Measurements from ENCODE around the gene DNAAF1. TPM values are rescaled to one million over a fixed set of nuclear protein-coding genes. Genes with fewer than 3 reads are reported as not detected.

Gene DNAAF1
- total and polyA plus RNA-seq, 2 of the 8 experiments (the other 6 are each of a cell fraction or from before 2014, with no cell fraction given): 0.09 to 0.15 TPM

DNA sequence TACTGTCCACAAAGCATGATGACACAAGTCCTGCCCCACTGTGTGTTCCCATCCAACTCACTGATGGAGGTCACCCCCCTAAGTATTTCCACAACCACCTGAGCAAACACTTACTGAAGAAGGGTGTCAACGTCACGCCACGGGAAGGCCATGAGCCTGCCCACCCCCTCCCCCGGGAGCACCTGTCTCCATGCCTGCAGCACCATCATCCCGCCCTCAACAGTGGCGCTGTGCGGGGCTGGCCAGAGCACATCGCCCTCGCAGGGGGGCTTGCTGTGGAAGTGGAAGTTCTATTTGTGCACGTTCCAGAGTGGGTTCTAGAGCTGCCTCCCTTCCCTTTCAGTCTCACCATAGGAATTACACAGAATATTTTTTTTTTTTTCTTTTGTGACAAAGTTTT, 24.1 kb upstream of the DNAAF1 start:
- ChIA-PET CTCF (ENCODE audit: partially characterized antibody) (interaction anchor here (1.7 to 1.9 kb wide), 2 partner anchors 12 to 55 kb away, joined by 4 to 6 read pairs; no protein-coding TSS in a partner anchor), POLR2A (ENCODE audit: partially characterized antibody) (no interaction called here)
- Histone ChIP-seq H3K79me1 (ENCODE audit: low read depth, low read length) (no peaks in the 10 kb centered on the region; the same call in 1 of the 2 replicates), H3K56ac (replicated peaks; ENCODE audit: insufficient read length, low read depth, low read length) (no peak overlapping the region), H3K14ac (ENCODE audit: insufficient read length) (no peak overlapping the region), H2AFZ (ENCODE audit: low read length) (no peak overlapping the region), H2BK120ac (replicated peaks; ENCODE audit: low read depth, low read length) (no peak overlapping the region), H3K27ac (ENCODE audit: low read depth, low read length) (no peak overlapping the region), H2AK5ac (ENCODE audit: low read depth, low read length) (no peak overlapping the region), H3K23me2 (ENCODE audit: low read depth, low read length) (peaks cover 9% of the 10 kb centered on the region), H3K4me3 (ENCODE audit: extremely low read depth in 1 of 4, insufficient read depth in 2 of 4, low read depth in 3 of 4, low read length in 4 of 4) (no peak overlapping the region), H4K91ac (replicated peaks; ENCODE audit: insufficient read length, low read length) (no peak overlapping the region), H4K5ac (ENCODE audit: insufficient read length, low read depth, low read length) (no peak overlapping the region), H2BK15ac (ENCODE audit: low read length) (no peak overlapping the region), H4K8ac (ENCODE audit: extremely low read depth, insufficient read depth, low read length) (no peak overlapping the region), H3K9me3 (ENCODE audit: insufficient read depth in 2 of 2, low read depth in 1 of 2, low read length in 1 of 2) (no peaks in the 10 kb centered on the region), H2BK12ac (ENCODE audit: low read depth, low read length) (no peak overlapping the region), H3K18ac (ENCODE audit: extremely low read depth, low read length) (no peak overlapping the region), H3K36me3 (ENCODE audit: control insufficient read depth in 2 of 4, insufficient read depth in 4 of 4, low read length in 3 of 4) (peaks cover 2 to 19% (median 14%) of the 10 kb centered on the region in 4 experiments), H3K27me3 (replicated peaks in 1 of 4; ENCODE audit: control insufficient read depth in 3 of 4, extremely low read depth in 1 of 4, insufficient read depth in 3 of 4, low read length in 3 of 4) (no peaks in the 10 kb centered on the region), H3K23ac (ENCODE audit: insufficient read length) (no peak overlapping the region), H2BK5ac (ENCODE audit: low read depth, low read length) (no peak overlapping the region), H3K4ac (replicated peaks; ENCODE audit: insufficient read length, low read depth, low read length) (no peak overlapping the region), H3K4me2 (ENCODE audit: insufficient read depth in 1 of 2, low read depth in 2 of 2, low read length in 2 of 2) (no peak overlapping the region), H3K4me1 (replicated peaks in 1 of 4; ENCODE audit: control insufficient read depth in 3 of 4, insufficient read depth in 4 of 4, low read length in 3 of 4) (0 out of 7 replicates have a peak, but pooled peaks cover 0 to 2% (median 0%) of the 10 kb centered on the region in 4 experiments), H3K9ac (replicated peaks in 1 of 4; ENCODE audit: extremely low read depth in 1 of 4, low read depth in 3 of 4, low read length in 3 of 4) (no peak overlapping the region), H3K79me2 (ENCODE audit: control insufficient read depth in 1 of 2, insufficient read depth in 2 of 2, low read length in 2 of 2) (peaks cover 0 to 3% of the 10 kb centered on the region in 2 experiments; a peak in 2 of 4 replicates), H2BK20ac (ENCODE audit: low read length) (no peak overlapping the region), H4K20me1 (replicated peaks in 1 of 2; ENCODE audit: control insufficient read depth in 1 of 2, insufficient read depth in 2 of 2, low read length in 2 of 2) (peaks cover 0 to 5% of the 10 kb centered on the region in 2 experiments)
- FAIRE-seq (no peak), DNase-seq (ENCODE audit: low read depth in 1 of 2, low spot score in 2 of 2) (no peak)
- WGBS, 2 experiments (ENCODE audit: extremely low coverage in 1 of 2, insufficient coverage in 1 of 2, insufficient read length in 1 of 2, insufficient replicate concordance in 2 of 2, low coverage in 1 of 2, low lambda C conversion rate in 2 of 2, missing lambda C conversion rate in 1 of 2): 100% methylated on average over 10 of the region's 10 CpGs; no CpG with 5 or more reads in 1 of the 2 experiments
- TF ChIP-seq, protein P1, sequence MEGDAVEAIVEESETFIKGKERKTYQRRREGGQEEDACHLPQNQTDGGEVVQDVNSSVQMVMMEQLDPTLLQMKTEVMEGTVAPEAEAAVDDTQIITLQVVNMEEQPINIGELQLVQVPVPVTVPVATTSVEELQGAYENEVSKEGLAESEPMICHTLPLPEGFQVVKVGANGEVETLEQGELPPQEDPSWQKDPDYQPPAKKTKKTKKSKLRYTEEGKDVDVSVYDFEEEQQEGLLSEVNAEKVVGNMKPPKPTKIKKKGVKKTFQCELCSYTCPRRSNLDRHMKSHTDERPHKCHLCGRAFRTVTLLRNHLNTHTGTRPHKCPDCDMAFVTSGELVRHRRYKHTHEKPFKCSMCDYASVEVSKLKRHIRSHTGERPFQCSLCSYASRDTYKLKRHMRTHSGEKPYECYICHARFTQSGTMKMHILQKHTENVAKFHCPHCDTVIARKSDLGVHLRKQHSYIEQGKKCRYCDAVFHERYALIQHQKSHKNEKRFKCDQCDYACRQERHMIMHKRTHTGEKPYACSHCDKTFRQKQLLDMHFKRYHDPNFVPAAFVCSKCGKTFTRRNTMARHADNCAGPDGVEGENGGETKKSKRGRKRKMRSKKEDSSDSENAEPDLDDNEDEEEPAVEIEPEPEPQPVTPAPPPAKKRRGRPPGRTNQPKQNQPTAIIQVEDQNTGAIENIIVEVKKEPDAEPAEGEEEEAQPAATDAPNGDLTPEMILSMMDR (IDR thresholded peaks at IDR 0.05; ENCODE audit: control extremely low read depth in 1 of 3, insufficient read depth in 1 of 3, low read depth in 1 of 3, low read length in 3 of 3): no peak
- TF ChIP-seq CREB1 (IDR thresholded peaks at IDR 0.05) (no peak), POU5F1 (IDR thresholded peaks at IDR 0.05; ENCODE audit: low read depth, low read length) (no peak), TCF12 (IDR thresholded peaks at IDR 0.05; ENCODE audit: low read depth, low read length) (no peak), RXRA (IDR thresholded peaks at IDR 0.05; ENCODE audit: insufficient read depth, low read depth, low read length) (no peak), BCL11A (IDR thresholded peaks at IDR 0.05; ENCODE audit: low read depth in 2 of 2, low read length in 2 of 2) (no peak), KDM1A (IDR thresholded peaks at IDR 0.05; ENCODE audit: borderline replicate concordance, low read length) (no peak), NRF1 (IDR thresholded peaks at IDR 0.05; ENCODE audit: low read depth, low read length) (no peak)
- TF ChIP-seq, protein P2, sequence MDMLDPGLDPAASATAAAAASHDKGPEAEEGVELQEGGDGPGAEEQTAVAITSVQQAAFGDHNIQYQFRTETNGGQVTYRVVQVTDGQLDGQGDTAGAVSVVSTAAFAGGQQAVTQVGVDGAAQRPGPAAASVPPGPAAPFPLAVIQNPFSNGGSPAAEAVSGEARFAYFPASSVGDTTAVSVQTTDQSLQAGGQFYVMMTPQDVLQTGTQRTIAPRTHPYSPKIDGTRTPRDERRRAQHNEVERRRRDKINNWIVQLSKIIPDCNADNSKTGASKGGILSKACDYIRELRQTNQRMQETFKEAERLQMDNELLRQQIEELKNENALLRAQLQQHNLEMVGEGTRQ (IDR thresholded peaks at IDR 0.05; ENCODE audit: low read length): no peak

Data from H1 (cell line).